ENCODE results near the gene VPS37B. TPM values are rescaled to one million over a fixed set of nuclear protein-coding genes. Genes with fewer than 3 reads are reported as not detected.

VPS37B gene
- total and polyA plus RNA-seq, 2 of the 8 experiments (the other 6 are each of a cell fraction or from before 2014, with no cell fraction given): 11.9 to 15.7 TPM

DNA sequence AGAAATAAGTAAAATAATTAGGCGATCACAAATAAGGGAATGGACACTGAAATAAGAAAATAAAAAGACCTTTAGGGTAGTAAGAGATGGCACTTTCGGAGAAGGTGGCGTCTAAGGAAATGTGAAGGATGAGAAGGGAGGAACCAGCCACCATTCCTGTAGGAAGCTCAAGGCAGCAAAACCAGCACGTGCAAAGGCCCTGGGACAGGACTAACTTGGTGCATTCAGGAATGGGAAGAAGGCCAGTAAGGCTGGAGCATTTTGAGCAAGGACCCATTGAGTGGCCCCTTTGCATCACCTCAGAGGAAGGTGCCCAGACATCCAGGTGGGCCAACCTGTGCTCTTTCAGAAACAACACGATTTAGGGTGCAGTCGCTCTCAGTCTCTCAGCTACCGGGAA lies 738 bp upstream of the VPS37B start:
- Histone ChIP-seq H3K27ac (ENCODE audit: low read depth, low read length) (no peak overlapping the region), H2BK12ac (ENCODE audit: low read depth, low read length) (no peak overlapping the region; the same call in 1 of the 2 replicates), H4K91ac (replicated peaks; ENCODE audit: insufficient read length, low read length) (no peak overlapping the region), H2BK20ac (ENCODE audit: low read length) (no peak overlapping the region), H3K14ac (ENCODE audit: insufficient read length) (no peak overlapping the region), H3K79me2 (ENCODE audit: control insufficient read depth in 1 of 2, insufficient read depth in 2 of 2, low read length in 2 of 2) (peaks cover 0 to 25% of the 10 kb centered on the region in 2 experiments; a peak in 2 of 4 replicates), H3K56ac (replicated peaks; ENCODE audit: insufficient read length, low read depth, low read length) (no peak overlapping the region), H3K23ac (ENCODE audit: insufficient read length) (no peak overlapping the region), H3K79me1 (ENCODE audit: low read depth, low read length) (no peaks in the 10 kb centered on the region; the same call in 1 of the 2 replicates), H3K27me3 (replicated peaks in 1 of 4; ENCODE audit: control insufficient read depth in 3 of 4, extremely low read depth in 1 of 4, insufficient read depth in 3 of 4, low read length in 3 of 4) (peaks cover 3 to 28% (median 20%) of the 10 kb centered on the region in 4 experiments), H3K23me2 (ENCODE audit: low read depth, low read length) (peaks cover 4% of the 10 kb centered on the region; the same call in 1 of the 2 replicates), H4K8ac (ENCODE audit: extremely low read depth, insufficient read depth, low read length) (no peak overlapping the region), H3K4me3 (ENCODE audit: extremely low read depth in 1 of 4, insufficient read depth in 2 of 4, low read depth in 3 of 4, low read length in 4 of 4) (no peak overlapping the region), H3K4ac (replicated peaks; ENCODE audit: insufficient read length, low read depth, low read length) (no peak overlapping the region), H4K5ac (ENCODE audit: insufficient read length, low read depth, low read length) (no peak overlapping the region), H2AK5ac (ENCODE audit: low read depth, low read length) (no peak overlapping the region; the same call in 1 of the 2 replicates), H3K9ac (replicated peaks in 1 of 4; ENCODE audit: extremely low read depth in 1 of 4, low read depth in 3 of 4, low read length in 3 of 4) (no peak overlapping the region), H2BK15ac (ENCODE audit: low read length) (0 out of 2 replicates have a peak overlapping the region, but pooled peaks have one; percentile 11), H4K20me1 (replicated peaks in 1 of 2; ENCODE audit: control insufficient read depth in 1 of 2, insufficient read depth in 2 of 2, low read length in 2 of 2) (peaks cover 2 to 9% of the 10 kb centered on the region in 2 experiments), H3K18ac (ENCODE audit: extremely low read depth, low read length) (no peak overlapping the region), H3K9me3 (ENCODE audit: insufficient read depth in 2 of 2, low read depth in 1 of 2, low read length in 1 of 2) (no peaks in the 10 kb centered on the region), H2BK5ac (ENCODE audit: low read depth, low read length) (no peak overlapping the region), H3K36me3 (ENCODE audit: control insufficient read depth in 2 of 4, insufficient read depth in 4 of 4, low read length in 3 of 4) (no peaks in the 10 kb centered on the region), H2BK120ac (replicated peaks; ENCODE audit: low read depth, low read length) (no peak overlapping the region), H3K4me1 (replicated peaks in 1 of 4; ENCODE audit: control insufficient read depth in 3 of 4, insufficient read depth in 4 of 4, low read length in 3 of 4) (peaks cover 4 to 10% (median 6%) of the 10 kb centered on the region in 4 experiments; a peak in 6 of 7 replicates), H3K4me2 (ENCODE audit: insufficient read depth in 1 of 2, low read depth in 2 of 2, low read length in 2 of 2) (peak overlapping the region in 1 of 2 experiments; percentile 69; a peak in 1 of 4 replicates), H2AFZ (ENCODE audit: low read length) (no peak overlapping the region)
- FAIRE-seq (no peak), DNase-seq (ENCODE audit: low read depth in 1 of 2, low spot score in 2 of 2) (no peak)
- CTCF ChIA-PET (ENCODE audit: partially characterized antibody): interaction anchor here (0.6 to 1.6 kb wide), 4 partner anchors 26 to 115 kb away, joined by 3 to 6 read pairs (median 3); no protein-coding TSS in a partner anchor
- WGBS, 2 experiments (ENCODE audit: extremely low coverage in 1 of 2, insufficient coverage in 1 of 2, insufficient read length in 1 of 2, insufficient replicate concordance in 2 of 2, low coverage in 1 of 2, low lambda C conversion rate in 2 of 2, missing lambda C conversion rate in 1 of 2): 91% methylated on average over 7 of the region's 7 CpGs; no CpG with 5 or more reads in 1 of the 2 experiments
- POLR2A ChIA-PET (ENCODE audit: partially characterized antibody): no interaction called here
- TF ChIP-seq, protein P1, sequence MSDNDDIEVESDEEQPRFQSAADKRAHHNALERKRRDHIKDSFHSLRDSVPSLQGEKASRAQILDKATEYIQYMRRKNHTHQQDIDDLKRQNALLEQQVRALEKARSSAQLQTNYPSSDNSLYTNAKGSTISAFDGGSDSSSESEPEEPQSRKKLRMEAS (IDR thresholded peaks at IDR 0.05): no peak

Data from H1 (cell line).